Adipocyte (in vitro differentiated cells): ENCODE data around the gene GPX6.

Experiments
- DNase-seq: peaks from one replicate; pipeline ENCODE4 v3.0.0-alpha.2; 2015; ENCODE audit warnings: low read depth
- H3K27me3 ChIP-seq: replicated peaks from 2 replicates; pipeline ENCODE4 v1.7.0; 2013; ENCODE audit warnings: mild to moderate bottlenecking, low read length, moderate library complexity; ENCODE audit not compliant: control insufficient read depth, insufficient read depth
- H3K36me3 ChIP-seq: 2 replicates; pipeline ENCODE4 v1.7.0; 2013; ENCODE audit warnings: low read length, mild to moderate bottlenecking, moderate library complexity; ENCODE audit not compliant: control insufficient read depth, insufficient read depth, severe bottlenecking
- H3K4me1 ChIP-seq: 2 replicates; pipeline ENCODE4 v1.7.0; 2013; ENCODE audit warnings: mild to moderate bottlenecking, low read length, moderate library complexity; ENCODE audit not compliant: control insufficient read depth, insufficient read depth
- H3K4me3 ChIP-seq: 2 replicates; pipeline ENCODE4 v1.7.0; 2013; ENCODE audit warnings: mild to moderate bottlenecking, low read length, moderate library complexity
- H3K9ac ChIP-seq: 2 replicates; pipeline ENCODE4 v1.7.0; 2013; ENCODE audit warnings: mild to moderate bottlenecking, low read length, moderate library complexity
- H3K9me3 ChIP-seq: 2 replicates; pipeline ENCODE4 v1.7.0; 2013; ENCODE audit warnings: mild to moderate bottlenecking, low read length, moderate library complexity; ENCODE audit not compliant: control insufficient read depth

Gene GPX6

DNA sequence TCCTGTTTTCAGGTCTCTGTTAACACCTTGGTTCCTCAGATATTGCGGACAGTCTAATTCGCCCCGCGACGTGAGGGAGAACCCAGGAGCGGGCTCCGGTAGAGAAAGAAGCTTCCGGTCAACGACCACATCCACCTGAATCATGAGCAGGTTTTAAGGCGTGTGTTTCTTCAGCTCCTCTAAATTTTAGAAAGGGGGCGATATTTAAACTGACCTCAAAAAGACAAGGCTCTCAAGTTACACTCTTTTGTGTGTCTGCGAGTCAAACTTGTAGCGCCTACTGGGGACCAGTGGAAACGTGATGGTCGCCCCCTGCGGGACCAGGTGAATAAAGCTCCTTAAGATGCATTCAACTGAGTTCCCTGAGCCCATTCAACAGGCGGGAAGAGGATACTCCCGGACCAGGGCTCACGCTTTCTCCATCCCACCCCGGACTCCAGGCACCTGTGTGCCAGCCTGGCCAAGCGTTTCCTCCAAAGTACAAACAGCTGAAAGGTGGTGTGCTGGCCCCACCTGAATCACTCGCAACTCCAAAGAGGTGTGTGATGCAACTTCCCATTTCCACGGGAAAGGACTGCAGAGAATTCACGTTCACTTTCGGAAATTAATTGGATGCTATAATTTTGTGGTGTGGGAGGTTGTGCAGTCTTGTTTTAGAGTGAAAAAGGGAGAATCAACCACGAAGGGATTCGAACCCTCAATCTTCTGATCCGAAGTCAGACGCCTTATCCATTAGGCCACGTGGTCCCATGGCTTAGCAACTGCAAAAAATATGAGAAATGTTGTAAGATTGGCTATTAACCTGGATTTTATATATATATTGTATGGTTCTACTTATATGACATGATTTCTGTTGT, 27.1 kb upstream of the GPX6 start:
- no peaks in the 10 kb centered on the region for H3K27me3 ChIP-seq
- H3K4me1 ChIP-seq: peaks cover 8% of the 10 kb centered on the region
- peak; percentile 84 for DNase-seq
- no peak overlapping the region for H3K9ac ChIP-seq
- no peaks in the 10 kb centered on the region for H3K36me3 ChIP-seq
- no peak overlapping the region for H3K4me3 ChIP-seq
- no peaks in the 10 kb centered on the region for H3K9me3 ChIP-seq

- Histone ChIP-seq H3K9me3 (no peaks in the 10 kb centered on the region), H3K9ac (no peak overlapping the region), H3K4me1 (peaks cover 8% of the 10 kb centered on the region), H3K4me3 (no peak overlapping the region), H3K36me3 (no peaks in the 10 kb centered on the region), H3K27me3 (no peaks in the 10 kb centered on the region)
- no peak for DNase-seq
Measured at GRCh38 chr6:28541996-28542395, 26.4 kb upstream of the GPX6 start.

DNA sequence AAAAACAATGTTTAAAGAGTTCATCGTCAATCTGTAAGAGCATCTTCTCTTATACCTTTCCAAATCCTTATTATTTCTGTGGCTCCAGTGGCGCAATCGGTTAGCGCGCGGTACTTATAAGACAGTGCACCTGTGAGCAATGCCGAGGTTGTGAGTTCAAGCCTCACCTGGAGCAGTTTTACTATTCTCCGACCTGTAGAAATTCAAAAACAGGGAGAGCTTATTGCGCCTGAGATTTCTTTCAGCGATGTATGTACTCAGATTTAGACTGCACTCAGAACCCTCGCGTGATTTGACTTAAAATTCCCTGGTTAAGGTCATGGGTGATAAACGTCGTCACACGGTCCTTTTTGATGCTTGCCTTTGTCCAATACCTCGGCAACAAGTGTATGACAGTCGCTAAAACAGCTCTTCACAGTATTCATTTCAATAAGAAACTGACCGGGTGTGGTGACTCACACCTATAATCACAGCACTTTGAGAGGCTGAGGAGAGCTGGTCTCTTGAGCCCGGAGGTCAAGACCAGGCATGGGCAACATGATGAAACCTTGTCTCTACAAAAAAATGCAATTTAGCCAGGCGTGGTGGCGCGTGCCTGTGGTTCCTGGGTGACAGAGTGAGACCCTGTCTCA, 22.0 kb upstream of the GPX6 start:
- H3K4me1 ChIP-seq: no peaks in the 10 kb centered on the region
- H3K9me3 ChIP-seq: no peaks in the 10 kb centered on the region
- no peak overlapping the region for H3K9ac ChIP-seq
- H3K36me3 ChIP-seq: no peaks in the 10 kb centered on the region
- no peak overlapping the region for H3K4me3 ChIP-seq
- H3K27me3 ChIP-seq: peaks cover 8% of the 10 kb centered on the region
- DNase-seq: no peak

GRCh38 chr6:28537065-28537464, 21.5 kb upstream of the GPX6 start:
- Histone ChIP-seq H3K27me3 (peaks cover 13% of the 10 kb centered on the region), H3K9ac (no peak overlapping the region), H3K4me3 (peak overlapping the region; percentile 36), H3K4me1 (no peaks in the 10 kb centered on the region), H3K9me3 (no peaks in the 10 kb centered on the region), H3K36me3 (no peaks in the 10 kb centered on the region)
- peak; percentile 42 for DNase-seq

DNA sequence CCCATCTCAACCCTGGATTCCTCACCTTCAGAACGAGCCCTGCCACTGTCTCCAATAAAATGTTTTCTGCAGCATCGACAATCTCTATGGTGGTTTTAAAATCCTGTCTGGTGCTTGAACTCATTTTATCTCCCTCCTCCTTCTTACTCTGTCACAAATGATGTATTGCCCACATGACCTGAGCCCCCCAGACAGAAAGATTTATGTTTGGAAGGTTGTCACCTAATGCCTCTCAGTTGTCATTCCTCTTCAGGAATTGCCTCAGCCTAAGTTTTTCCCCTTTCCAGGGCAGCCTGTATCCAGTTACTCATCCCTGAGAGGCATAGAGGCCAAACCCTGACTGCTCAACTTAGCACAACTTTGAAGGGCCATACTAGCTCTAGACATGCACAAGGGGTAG, 19.3 kb upstream of the GPX6 start:
- H3K27me3 ChIP-seq: peaks cover 27% of the 10 kb centered on the region

DNA sequence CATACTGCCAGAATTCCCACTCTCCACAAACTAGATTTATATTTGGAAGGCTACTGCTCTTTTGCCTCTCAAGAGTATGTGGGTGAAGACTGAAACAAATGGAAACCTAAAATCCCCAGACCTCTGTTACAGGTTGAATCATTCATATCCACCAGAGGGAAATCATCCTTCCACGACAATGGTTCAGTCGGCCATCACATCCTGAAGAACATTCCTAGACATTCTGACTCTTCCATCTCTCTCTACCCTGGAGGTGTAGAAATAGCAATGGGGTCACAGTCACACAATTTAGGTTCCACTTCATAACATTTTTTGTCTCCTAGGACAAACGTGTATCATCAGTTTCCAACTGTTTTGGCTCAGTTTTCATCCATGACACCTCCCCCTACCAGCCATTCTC, 18.7 kb upstream of the GPX6 start:
- Histone ChIP-seq H3K4me3 (no peak overlapping the region), H3K9ac (no peak overlapping the region), H3K36me3 (no peaks in the 10 kb centered on the region), H3K4me1 (no peaks in the 10 kb centered on the region), H3K9me3 (no peaks in the 10 kb centered on the region), H3K27me3 (peaks cover 27% of the 10 kb centered on the region)
- DNase-seq: no peak

More for the DNA sequence above, 19.3 kb upstream of the GPX6 start:
- Histone ChIP-seq H3K4me3 (no peak overlapping the region), H3K9me3 (no peaks in the 10 kb centered on the region), H3K4me1 (no peaks in the 10 kb centered on the region), H3K9ac (no peak overlapping the region), H3K36me3 (no peaks in the 10 kb centered on the region)
- DNase-seq: no peak

GRCh38 chr6:28531479-28532128, 16.0 kb upstream of the GPX6 start:
- H3K4me3 ChIP-seq: no peak overlapping the region
- DNase-seq: no peak

GRCh38 chr6:28530777-28531176, 15.2 kb upstream of the GPX6 start:
- Histone ChIP-seq H3K4me1 (no peaks in the 10 kb centered on the region), H3K9ac (no peak overlapping the region), H3K4me3 (no peak overlapping the region), H3K9me3 (no peaks in the 10 kb centered on the region), H3K27me3 (peaks cover 32% of the 10 kb centered on the region), H3K36me3 (no peaks in the 10 kb centered on the region)
- DNase-seq: no peak

More at GRCh38 chr6:28531479-28532128, 16.0 kb upstream of the GPX6 start:
- Histone ChIP-seq H3K36me3 (no peaks in the 10 kb centered on the region), H3K9ac (no peak overlapping the region), H3K4me1 (no peaks in the 10 kb centered on the region), H3K27me3 (peaks cover 27% of the 10 kb centered on the region), H3K9me3 (no peaks in the 10 kb centered on the region)

- H3K9me3 ChIP-seq: no peaks in the 10 kb centered on the region
- H3K36me3 ChIP-seq: no peaks in the 10 kb centered on the region
- H3K4me3 ChIP-seq: no peak within 1 kb of the TSS
- peaks cover 25% of the 10 kb centered on the region for H3K27me3 ChIP-seq
- H3K9ac ChIP-seq: no peak within 1 kb of the TSS
- no peaks in the 10 kb centered on the region for H3K4me1 ChIP-seq
- no peak for DNase-seq
Measured at GRCh38 chr6:28525496-28526039, 10.0 kb upstream of the GPX6 start, which contains the start of gene GPX5. GPX5 (plus strand) TSS chr6:28525881; CDS start chr6:28526014, 133 bp downstream.

GRCh38 chr6:28523241-28523622, 7.6 kb upstream of the GPX6 start:
- no peaks in the 10 kb centered on the region for H3K4me1 ChIP-seq
- no peaks in the 10 kb centered on the region for H3K36me3 ChIP-seq
- no peak for DNase-seq
- H3K27me3 ChIP-seq: peaks cover 32% of the 10 kb centered on the region
- H3K9ac ChIP-seq: no peak overlapping the region
- H3K4me3 ChIP-seq: no peak overlapping the region
- no peaks in the 10 kb centered on the region for H3K9me3 ChIP-seq

- Histone ChIP-seq H3K36me3 (no peaks in the 10 kb centered on the region), H3K9ac (no peak overlapping the region), H3K9me3 (no peaks in the 10 kb centered on the region), H3K4me3 (no peak overlapping the region), H3K27me3 (peaks cover 32% of the 10 kb centered on the region), H3K4me1 (no peaks in the 10 kb centered on the region)
- DNase-seq: no peak
Measured at GRCh38 chr6:28522594-28523240, 7.1 kb upstream of the GPX6 start.
